Tibial artery (tissue), 4 donors: ENCODE data around the gene NDFIP1.

ENCODE experiments used
- DNase-seq, 2 donors: peaks; one replicate each; pipeline ENCODE4 v3.0.0-alpha.2; 2019
- H3K27ac ChIP-seq, 2 donors: fragments of 200-600 bp; sonication (generic) in 1 of 2; 1 replicate in 1 of 2; 2 replicates in 1 of 2; pipeline ENCODE4 v1.5.1; 2018 to 2019; ENCODE audit warnings: mild to moderate bottlenecking in 1 of 2
- H3K27me3 ChIP-seq, 2 donors: fragments of 200-600 bp; sonication (generic) in 1 of 2; one replicate each; pipeline versions ENCODE4 v1.5.1 to v1.6.0; 2016 to 2019
- H3K36me3 ChIP-seq, 3 donors: fragments of 200-600 bp; sonication (generic) in 2 of 3; one replicate each; pipeline ENCODE4 v1.5.1; 2016 to 2019; ENCODE audit warnings: mild to moderate bottlenecking in 2 of 3
- H3K4me1 ChIP-seq, 4 donors: fragments of 200-600 bp; sonication (generic) in 2 of 4; 1 replicate in 3 of 4; 2 replicates in 1 of 4; pipeline ENCODE4 v1.5.1; 2016 to 2019
- H3K4me3 ChIP-seq, 2 donors: fragments of 200-600 bp; sonication (generic) in 1 of 2; 1 replicate in 1 of 2; 2 replicates in 1 of 2; pipeline ENCODE4 v1.5.1; 2018 to 2019; ENCODE audit warnings: mild to moderate bottlenecking in 2 of 2
- H3K9me3 ChIP-seq, 3 donors: fragments of 200-600 bp; sonication (generic) in 1 of 3; one replicate each; pipeline ENCODE4 v1.5.1; 2016 to 2019
- CTCF ChIP-seq, 2 experiments: fragments of 200-600 bp in 1 of 2; fragments of 450-650 bp in 1 of 2; IDR thresholded peaks; one replicate each; pipeline ENCODE4 v1.5.1; 2017 to 2019; ENCODE audit warnings: antibody characterized with exemption in 2 of 2, mild to moderate bottlenecking in 1 of 2, moderate library complexity in 1 of 2
- intact Hi-C: fragments of 100-400 bp; cut with DNase I; formaldehyde crosslinking; loops from one replicate; pipeline ENCODE4 v1.15.0; 2023; ENCODE audit warnings: low total_unique reads

Gene NDFIP1

GRCh38 chr5:142115937-142116614 lies 7.5 kb downstream of the NDFIP1 start:
- Histone ChIP-seq H3K27ac (peak overlapping the region in 1 of 2 donors; percentile 37), H3K4me1 (peaks cover 0 to 100% (median 61%) of the 10 kb centered on the region in 4 donors), H3K9me3 (no peaks in the 10 kb centered on the region), H3K4me3 (no peak overlapping the region), H3K27me3 (no peaks in the 10 kb centered on the region), H3K36me3 (no peaks in the 10 kb centered on the region)
- DNase-seq = no peak
- TF ChIP-seq CTCF (IDR thresholded peaks at IDR 0.05) = no peak
- intact Hi-C loops = no loop called here

GRCh38 chr5:142117579-142118151 lies 9.1 kb downstream of the NDFIP1 start:
- H3K9me3 ChIP-seq = no peaks in the 10 kb centered on the region

GRCh38 chr5:142118155-142118686 lies 9.6 kb downstream of the NDFIP1 start:
- intact Hi-C loops = no loop called here
- no peak for TF ChIP-seq CTCF (IDR thresholded peaks at IDR 0.05)
- Histone ChIP-seq H3K9me3 (no peaks in the 10 kb centered on the region), H3K36me3 (peaks cover 0 to 11% (median 5%) of the 10 kb centered on the region in 3 donors), H3K27ac (peak overlapping the region; percentile 14 to 37), H3K27me3 (no peaks in the 10 kb centered on the region), H3K4me3 (no peak overlapping the region), H3K4me1 (peaks cover 0 to 99% (median 59%) of the 10 kb centered on the region in 4 donors)
- no peak for DNase-seq

More at GRCh38 chr5:142117579-142118151, 9.1 kb downstream of the NDFIP1 start:
- Histone ChIP-seq H3K27ac (peak overlapping the region; percentile 14 to 37), H3K27me3 (no peaks in the 10 kb centered on the region), H3K36me3 (peaks cover 0 to 11% (median 5%) of the 10 kb centered on the region in 3 donors), H3K4me3 (no peak overlapping the region), H3K4me1 (peaks cover 0 to 100% (median 62%) of the 10 kb centered on the region in 4 donors)
- TF ChIP-seq CTCF (IDR thresholded peaks at IDR 0.05) = no peak
- intact Hi-C loops = no loop called here
- DNase-seq = no peak

DNA sequence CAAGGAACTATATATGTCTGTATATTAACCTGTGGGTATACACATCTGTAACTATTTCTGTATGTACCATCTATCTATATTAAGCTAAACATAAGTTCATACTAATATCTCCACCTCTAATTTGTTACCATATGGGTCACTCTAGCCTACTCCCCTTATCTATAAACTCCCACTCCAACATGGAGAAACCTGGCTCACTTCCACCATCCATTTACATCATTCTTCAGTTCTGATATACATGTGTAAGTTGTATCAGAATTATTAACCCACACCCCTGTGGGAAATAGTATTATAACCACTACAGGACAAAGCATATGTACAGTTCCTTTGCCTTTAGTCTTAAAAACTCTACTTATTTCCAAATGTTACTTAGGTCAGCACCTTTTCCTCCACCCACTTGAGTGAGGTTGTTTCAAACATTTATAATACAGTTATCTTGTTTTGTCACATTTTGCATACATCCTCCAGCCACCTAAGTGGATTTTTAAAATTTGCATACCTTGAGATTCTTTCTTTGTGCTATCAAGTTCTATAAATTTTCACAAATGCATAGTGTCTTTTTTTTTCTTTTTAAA lies 10.6 kb downstream of the NDFIP1 start:
- DNase-seq = no peak
- Histone ChIP-seq H3K36me3 (peaks cover 0 to 11% (median 5%) of the 10 kb centered on the region in 3 donors), H3K27me3 (no peaks in the 10 kb centered on the region), H3K4me1 (peaks cover 0 to 99% (median 58%) of the 10 kb centered on the region in 4 donors), H3K9me3 (no peaks in the 10 kb centered on the region), H3K4me3 (no peak overlapping the region), H3K27ac (peak overlapping the region in 1 of 2 donors; percentile 37)
- TF ChIP-seq CTCF (IDR thresholded peaks at IDR 0.05) = no peak
- intact Hi-C loops = no loop called here

- no peak for DNase-seq
- no peak overlapping the region for H3K27ac ChIP-seq
Observed at GRCh38 chr5:142120247-142120935, 11.8 kb downstream of the NDFIP1 start.

More at GRCh38 chr5:142120247-142120935, 11.8 kb downstream of the NDFIP1 start:
- H3K4me3 ChIP-seq = no peak overlapping the region
- H3K36me3 ChIP-seq = peaks cover 0 to 11% (median 5%) of the 10 kb centered on the region in 3 donors
- H3K4me1 ChIP-seq = peaks cover 0 to 93% (median 52%) of the 10 kb centered on the region in 4 donors
- H3K9me3 ChIP-seq = no peaks in the 10 kb centered on the region
- intact Hi-C loops = no loop called here
- no peak for TF ChIP-seq CTCF (IDR thresholded peaks at IDR 0.05)
- H3K27me3 ChIP-seq = no peaks in the 10 kb centered on the region
